ENCODE measurements around the gene AMZ1. TPM values are rescaled to one million over a fixed set of nuclear protein-coding genes. Genes with fewer than 3 reads are reported as not detected.

Gene AMZ1
- total RNA-seq, 1 experiment from 2014 or later, result not detected

Other genes with a start within 250 kb of the AMZ1 start
- gene GRIFIN, start 211.8 kb upstream of the AMZ1 start, total RNA-seq (2014; rRNA removed), result not detected in 2 replicates
- 15.2 and 15.7 TPM in 2 replicates for gene LFNG, start 168.4 kb upstream of the AMZ1 start, total RNA-seq (2014; rRNA removed)
- 73.9 and 78.9 TPM in 2 replicates for gene BRAT1, start 132.7 kb upstream of the AMZ1 start, total RNA-seq (2014; rRNA removed)
- 15.3 and 16.4 TPM in 2 replicates for gene IQCE, start 129.2 kb upstream of the AMZ1 start, total RNA-seq (2014; rRNA removed)
- 29.2 and 31.8 TPM in 2 replicates for gene TTYH3, start 56.2 kb upstream of the AMZ1 start, total RNA-seq (2014; rRNA removed)
- 15.1 and 20.6 TPM in 2 replicates for gene GNA12, start 156.1 kb downstream of the AMZ1 start, total RNA-seq (2014; rRNA removed)

Measured in LHCN-M2 (cell line).